Transverse colon (tissue), 4 donors: ENCODE data around the gene PBX1. TPM values are rescaled to one million over a fixed set of nuclear protein-coding genes. Genes with fewer than 3 reads are reported as not detected.

Source experiments
- DNase-seq: peaks from one replicate; pipeline ENCODE4 v3.0.0-alpha.2; 2019
- H3K27ac ChIP-seq, 4 donors: fragments of 200-600 bp; sonication (generic); 2 replicates each; pipeline ENCODE4 v1.5.1; 2016 to 2018; ENCODE audit warnings: inconsistent platforms in 4 of 4
- H3K27me3 ChIP-seq: fragments of 200-600 bp; sonication (generic); 2 replicates; pipeline ENCODE4 v1.5.1; 2017; ENCODE audit warnings: inconsistent platforms
- H3K36me3 ChIP-seq, 4 donors: fragments of 200-600 bp; sonication (generic); 2 replicates each; pipeline ENCODE4 v1.5.1; 2017 to 2019; ENCODE audit warnings: inconsistent platforms in 4 of 4
- H3K4me1 ChIP-seq, 4 donors: fragments of 200-600 bp; sonication (generic); 2 replicates each; pipeline ENCODE4 v1.5.1; 2017 to 2020; ENCODE audit warnings: inconsistent platforms in 4 of 4
- H3K4me3 ChIP-seq, 4 donors: fragments of 200-600 bp; sonication (generic); 1 replicate in 1 of 4; 2 replicates in 3 of 4; pipeline versions ENCODE4 v1.5.1 to v1.6.1; 2017 to 2019; ENCODE audit warnings: inconsistent platforms in 4 of 4
- H3K9me3 ChIP-seq, 2 donors: fragments of 200-600 bp; sonication (generic); 2 replicates each; pipeline ENCODE4 v1.5.1; 2017 to 2019; ENCODE audit warnings: inconsistent platforms in 2 of 2
- CTCF ChIP-seq, 5 experiments: fragments of 200-600 bp in 3 of 5; fragments of 450-650 bp in 2 of 5; sonication (generic) in 3 of 5; IDR thresholded peaks; 1 replicate in 2 of 5; 2 replicates in 3 of 5; pipeline ENCODE4 v1.5.1; 2016 to 2017; ENCODE audit warnings: antibody characterized with exemption in 5 of 5, inconsistent platforms in 3 of 5, mild to moderate bottlenecking in 2 of 5, moderate library complexity in 1 of 5
- EP300 ChIP-seq: sonication (generic); formaldehyde crosslinking; IDR thresholded peaks from one replicate; pipeline ENCODE4 v1.6.1; 2017; ENCODE audit warnings: antibody characterized with exemption, low read depth
- POLR2A ChIP-seq: fragments of 450-650 bp; IDR thresholded peaks from one replicate; pipeline ENCODE4 v1.6.1; 2016; ENCODE audit warnings: antibody characterized with exemption, mild to moderate bottlenecking, moderate library complexity
- POLR2AphosphoS5 ChIP-seq, 3 donors: sonication (generic); formaldehyde crosslinking; IDR thresholded peaks; one replicate each; pipeline ENCODE4 v1.6.1; 2016; ENCODE audit warnings: antibody characterized with exemption in 3 of 3
- WGBS, 2 donors: methylation state at CpG; one replicate each; pipeline ENCODE4 v1.1.5; 2018; ENCODE audit warnings: low coverage in 1 of 2; 5-methylcytosine and 5-hydroxymethylcytosine counted together
- in situ Hi-C, 4 donors: fragments of 200-750 bp; cut with MboI; loops; one replicate each; pipeline versions ENCODE4 v1.15.0 to v1.15.1; 2017; ENCODE audit warnings: low sequenced_read_pairs in 3 of 4, low pct_ligation_motif_present in 1 of 4, low pct_unique_long_range_greater_than_20kb in 1 of 4
- intact Hi-C: fragments of 100-400 bp; cut with DNase I; formaldehyde crosslinking; loops from one replicate; pipeline ENCODE4 v1.15.1; 2023; ENCODE audit warnings: low total_unique reads
- total RNA-seq, 4 donors: library from RNA; depleted of rRNA; stranded (reverse); fragments of >200 nt; gene quantifications; one replicate each; pipeline ENCODE4 v1.1.0, GENCODE V29; 2016

Gene PBX1
- total RNA-seq, 4 donors from 2014 or later: 46.8 to 77.2 (median 50.7) TPM

- in situ Hi-C loops (no loop called here), intact Hi-C loops (no loop called here)
- Histone ChIP-seq H3K27ac (peak overlapping the region; percentile 4 to 14 (median 8)), H3K9me3 (no peaks in the 10 kb centered on the region), H3K36me3 (no peaks in the 10 kb centered on the region), H3K27me3 (no peaks in the 10 kb centered on the region), H3K4me3 (no peak overlapping the region), H3K4me1 (peaks cover 12 to 33% (median 22%) of the 10 kb centered on the region in 4 donors)
- DNase-seq: no peak
- 88 to 90% methylated on average over 6 of the region's 6 CpGs for WGBS, 2 donors
- no peak for TF ChIP-seq POLR2AphosphoS5 (IDR thresholded peaks at IDR 0.05)
- no peak for TF ChIP-seq EP300
- TF ChIP-seq POLR2A: no peak
- TF ChIP-seq CTCF (IDR thresholded peaks at IDR 0.05): no peak
Observed at GRCh38 chr1:164682570-164682969, 123.6 kb downstream of the PBX1 start.

GRCh38 chr1:164683235-164683634 lies 124.3 kb downstream of the PBX1 start:
- Histone ChIP-seq H3K4me3 (no peak overlapping the region), H3K36me3 (no peaks in the 10 kb centered on the region), H3K9me3 (no peaks in the 10 kb centered on the region), H3K27me3 (no peaks in the 10 kb centered on the region), H3K4me1 (peaks cover 12 to 33% (median 22%) of the 10 kb centered on the region in 4 donors), H3K27ac (peak overlapping the region; percentile 6 to 51 (median 34))
- in situ Hi-C loops (no loop called here), intact Hi-C loops (no loop called here)
- WGBS, 2 donors: 42 to 53% methylated on average over 2 to 3 of the region's 3 CpGs
- no peak for DNase-seq
- TF ChIP-seq POLR2AphosphoS5 (IDR thresholded peaks at IDR 0.05) (peak in 2 of 3 donors; percentile 52 to 70), CTCF (IDR thresholded peaks at IDR 0.05) (no peak)

GRCh38 chr1:164685266-164686035 lies 126.5 kb downstream of the PBX1 start:
- Histone ChIP-seq H3K36me3 (no peaks in the 10 kb centered on the region), H3K4me1 (peaks cover 12 to 38% (median 22%) of the 10 kb centered on the region in 4 donors), H3K4me3 (no peak overlapping the region), H3K27me3 (no peaks in the 10 kb centered on the region), H3K27ac (no peak overlapping the region), H3K9me3 (no peaks in the 10 kb centered on the region)
- no peak for TF ChIP-seq POLR2AphosphoS5 (IDR thresholded peaks at IDR 0.05)
- TF ChIP-seq POLR2A: no peak
- TF ChIP-seq EP300: no peak
- 67 to 100% methylated on average over 1 to 3 of the region's 3 CpGs for WGBS, 2 donors
- in situ Hi-C loops (no loop called here), intact Hi-C loops (no loop called here)
- no peak for DNase-seq

DNA sequence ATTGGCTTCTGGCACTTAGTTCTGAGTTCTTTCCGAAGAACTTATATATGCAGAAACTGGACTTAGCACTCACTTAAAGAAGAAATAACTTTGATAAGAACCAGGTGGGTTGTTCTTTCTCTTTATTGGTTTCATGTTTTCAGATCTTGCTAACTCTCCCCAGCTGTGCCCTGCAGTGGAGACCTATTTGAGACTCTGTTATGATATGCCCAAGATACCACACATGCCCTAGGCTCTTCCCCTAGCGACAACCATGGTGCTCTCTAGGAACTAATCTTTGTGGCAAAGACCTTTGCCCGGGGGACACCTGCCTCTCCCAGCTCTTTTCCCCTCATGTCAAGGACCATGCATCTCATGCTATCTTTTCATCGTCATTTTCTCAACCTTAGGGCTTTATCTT lies 128.8 kb downstream of the PBX1 start:
- Histone ChIP-seq H3K4me3 (no peak overlapping the region), H3K27me3 (no peaks in the 10 kb centered on the region), H3K36me3 (no peaks in the 10 kb centered on the region), H3K4me1 (peaks cover 9 to 32% (median 18%) of the 10 kb centered on the region in 4 donors), H3K27ac (no peak overlapping the region), H3K9me3 (no peaks in the 10 kb centered on the region)
- in situ Hi-C loops: no loop called here
- intact Hi-C loops: no loop called here
- TF ChIP-seq EP300 (no peak), POLR2A (no peak), CTCF (IDR thresholded peaks at IDR 0.05) (no peak), POLR2AphosphoS5 (IDR thresholded peaks at IDR 0.05) (no peak)
- no peak for DNase-seq
- 82 to 94% methylated on average over 4 of the region's 4 CpGs for WGBS, 2 donors
